NOMO-1 treated with DMSO at 0.1 percent for 48 hours (cell line): Measurements from ENCODE around the gene CD109.
"Not testable (repeated sequence)": the region's sequence is repeated elsewhere in the genome, so short reads cannot be mapped to it uniquely, and the experiment has no call there.

Source experiments
- DNase-seq: peaks from one replicate; lab custom pipeline; 2025; ENCODE audit not compliant: unreplicated experiment; lab: John Stamatoyannopoulos, UW

CD109 gene

GRCh38 chr6:73695619-73696421 lies at the start of gene CD109:
Gene CD109 (plus strand): TSS chr6:73696203. CDS start chr6:73696216, 13 bp downstream.
- peak; percentile 79 for DNase-seq

- DNase-seq: no peak
Measured at GRCh38 chr6:73648166-73648565, 47.8 kb upstream of the CD109 start.

GRCh38 chr6:73649783-73650182 lies 46.2 kb upstream of the CD109 start:
- DNase-seq: no peak

- DNase-seq: peak; percentile 73
Measured at GRCh38 chr6:73652637-73653570, 43.1 kb upstream of the CD109 start.

- DNase-seq: peak; percentile 99
Measured at GRCh38 chr6:73653571-73654424, 42.2 kb upstream of the CD109 start, which contains the start of gene SLC17A5. Gene SLC17A5 (minus strand): TSS chr6:73653992. CDS start chr6:73653886, 106 bp downstream.

GRCh38 chr6:73655341-73655917 lies 40.6 kb upstream of the CD109 start:
- DNase-seq: no peak

GRCh38 chr6:73656531-73657145 lies 39.4 kb upstream of the CD109 start:
- DNase-seq: no peak

GRCh38 chr6:73657201-73657600 lies 38.8 kb upstream of the CD109 start:
- DNase-seq: no peak

GRCh38 chr6:73664701-73665100 lies 31.3 kb upstream of the CD109 start:
- no peak for DNase-seq

- peak; percentile 25 for DNase-seq
Measured at GRCh38 chr6:73665686-73666319, 30.2 kb upstream of the CD109 start.

- DNase-seq: no peak
Measured at GRCh38 chr6:73666393-73666792, 29.6 kb upstream of the CD109 start.

GRCh38 chr6:73667798-73668197 lies 28.2 kb upstream of the CD109 start:
- DNase-seq: no peak

- DNase-seq: no peak
Measured at GRCh38 chr6:73669005-73669404, 27.0 kb upstream of the CD109 start.

GRCh38 chr6:73671911-73672685 lies 23.9 kb upstream of the CD109 start:
- peak; percentile 46 for DNase-seq

- peak; percentile 46 for DNase-seq
Measured at GRCh38 chr6:73675466-73676098, 20.4 kb upstream of the CD109 start.

GRCh38 chr6:73679009-73679408 lies 17.0 kb upstream of the CD109 start:
- DNase-seq: no peak

GRCh38 chr6:73679846-73680245 lies 16.2 kb upstream of the CD109 start:
- DNase-seq: not testable (repeated sequence)

GRCh38 chr6:73680289-73680918 lies 15.6 kb upstream of the CD109 start:
- DNase-seq: no peak
